Central memory CD8-positive, alpha-beta T cell (primary cell): ENCODE results near the gene SBF2.

Source experiments
- ATAC-seq: fragments of 150-1000 bp; cut with Tn5 transposase; replicated peaks from 2 replicates; pipeline ENCODE4 v1.10.0; 2022; ENCODE audit warnings: mild to moderate bottlenecking, moderate FRiP score, moderate number of reproducible peaks; ENCODE audit not compliant: poor library complexity, severe bottlenecking; ENCODE audit errors: extremely low read depth
- DNase-seq, 2 donors: peaks; one replicate each; pipeline ENCODE4 v3.0.0; 2021; ENCODE audit warnings: low spot score in 2 of 2
- H3K27ac Mint-ChIP-seq: one replicate; pipeline ENCODE4 v1.8.0; 2022; ENCODE audit warnings: low read depth, mild to moderate bottlenecking, moderate library complexity, mixed read lengths
- H3K27me3 Mint-ChIP-seq: one replicate; pipeline ENCODE4 v1.8.0; 2022; ENCODE audit warnings: mixed read lengths
- H3K36me3 Mint-ChIP-seq: one replicate; pipeline ENCODE4 v1.8.0; 2022; ENCODE audit warnings: mild to moderate bottlenecking, moderate library complexity, mixed read lengths; ENCODE audit not compliant: insufficient read depth
- H3K4me1 Mint-ChIP-seq: one replicate; pipeline ENCODE4 v1.8.0; 2022; ENCODE audit warnings: mixed read lengths
- H3K4me3 Mint-ChIP-seq: one replicate; pipeline ENCODE4 v1.8.0; 2022; ENCODE audit warnings: mild to moderate bottlenecking, moderate library complexity, mixed read lengths
- H3K9me3 Mint-ChIP-seq: one replicate; pipeline ENCODE4 v1.8.0; 2022; ENCODE audit warnings: mixed read lengths

Gene SBF2

GRCh38 chr11:10118865-10119264 is 175.2 kb downstream of the SBF2 start:
- Mint-ChIP-seq H3K27ac (no peak overlapping the region), H3K9me3 (peaks cover 5% of the 10 kb centered on the region), H3K4me1 (no peaks in the 10 kb centered on the region), H3K36me3 (no peaks in the 10 kb centered on the region), H3K27me3 (no peaks in the 10 kb centered on the region), H3K4me3 (no peak overlapping the region)
- DNase-seq (no peak), ATAC-seq (no peak)

GRCh38 chr11:10117709-10118351 is 176.2 kb downstream of the SBF2 start:
- ATAC-seq (no peak), DNase-seq (no peak)
- no peaks in the 10 kb centered on the region for H3K36me3 Mint-ChIP-seq
- no peak overlapping the region for H3K4me3 Mint-ChIP-seq
- no peak overlapping the region for H3K27ac Mint-ChIP-seq
- no peaks in the 10 kb centered on the region for H3K4me1 Mint-ChIP-seq
- no peaks in the 10 kb centered on the region for H3K27me3 Mint-ChIP-seq
- H3K9me3 Mint-ChIP-seq: peaks cover 5% of the 10 kb centered on the region

GRCh38 chr11:10116588-10116987 is 177.4 kb downstream of the SBF2 start:
- Mint-ChIP-seq H3K27ac (no peak overlapping the region), H3K27me3 (no peaks in the 10 kb centered on the region), H3K4me1 (no peaks in the 10 kb centered on the region), H3K9me3 (peaks cover 5% of the 10 kb centered on the region), H3K36me3 (no peaks in the 10 kb centered on the region), H3K4me3 (no peak overlapping the region)
- ATAC-seq: no peak
- no peak for DNase-seq

DNA sequence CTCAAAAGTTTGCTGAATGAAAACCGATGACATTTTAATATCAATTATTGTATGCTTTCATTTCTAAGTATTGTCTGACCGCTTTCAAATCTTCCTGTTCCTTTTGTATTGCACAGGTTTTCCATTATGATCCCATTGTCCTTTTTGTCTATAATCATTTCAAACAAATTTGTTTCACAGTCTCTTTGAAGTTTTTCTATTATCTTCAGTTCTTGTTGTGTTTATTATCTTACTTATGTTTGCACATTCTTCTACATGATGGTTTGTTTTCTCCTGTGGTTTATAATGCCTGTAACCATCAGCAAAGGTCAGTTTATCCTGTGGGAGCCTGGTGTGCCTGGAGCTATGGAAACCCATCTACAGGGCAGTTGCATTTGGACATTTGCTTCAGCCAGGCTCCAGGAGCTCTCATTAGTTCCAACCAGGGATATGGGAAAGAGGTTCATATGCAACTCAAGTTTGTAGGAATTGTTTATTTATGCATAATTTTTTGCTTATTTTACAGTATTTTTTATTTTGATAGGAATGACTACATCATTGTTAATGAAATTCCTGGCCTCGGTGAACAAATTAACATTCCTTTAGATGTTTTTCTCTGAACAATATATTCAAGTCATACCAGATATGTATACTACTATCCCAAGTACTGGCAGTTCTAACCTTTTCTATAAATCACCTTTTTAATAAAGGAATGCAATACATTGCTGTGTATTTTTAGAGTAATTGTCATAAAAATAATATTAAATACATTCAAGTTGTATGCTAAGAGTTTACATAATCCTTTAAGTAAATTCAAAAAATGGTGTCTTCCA is 179.2 kb downstream of the SBF2 start:
- H3K9me3 Mint-ChIP-seq: peaks cover 5% of the 10 kb centered on the region
- H3K27ac Mint-ChIP-seq: no peak overlapping the region
- ATAC-seq: no peak
- no peaks in the 10 kb centered on the region for H3K27me3 Mint-ChIP-seq
- H3K4me3 Mint-ChIP-seq: no peak overlapping the region
- no peaks in the 10 kb centered on the region for H3K4me1 Mint-ChIP-seq
- H3K36me3 Mint-ChIP-seq: no peaks in the 10 kb centered on the region
- no peak for DNase-seq

GRCh38 chr11:10113852-10114251 is 180.2 kb downstream of the SBF2 start:
- H3K27ac Mint-ChIP-seq: no peak overlapping the region

GRCh38 chr11:10109806-10110205 is 184.2 kb downstream of the SBF2 start:
- H3K4me3 Mint-ChIP-seq: no peak overlapping the region
- no peaks in the 10 kb centered on the region for H3K4me1 Mint-ChIP-seq
- no peaks in the 10 kb centered on the region for H3K9me3 Mint-ChIP-seq
- no peaks in the 10 kb centered on the region for H3K27me3 Mint-ChIP-seq
- H3K36me3 Mint-ChIP-seq: no peaks in the 10 kb centered on the region
- H3K27ac Mint-ChIP-seq: no peak overlapping the region
- no peak for DNase-seq
- ATAC-seq: no peak

More at GRCh38 chr11:10113852-10114251, 180.2 kb downstream of the SBF2 start:
- Mint-ChIP-seq H3K4me1 (no peaks in the 10 kb centered on the region), H3K27me3 (no peaks in the 10 kb centered on the region), H3K36me3 (no peaks in the 10 kb centered on the region), H3K9me3 (peaks cover 5% of the 10 kb centered on the region), H3K4me3 (no peak overlapping the region)
- no peak for ATAC-seq
- DNase-seq: no peak

GRCh38 chr11:10108915-10109680 is 184.9 kb downstream of the SBF2 start:
- Mint-ChIP-seq H3K36me3 (no peaks in the 10 kb centered on the region), H3K4me3 (no peak overlapping the region), H3K9me3 (no peaks in the 10 kb centered on the region), H3K4me1 (no peaks in the 10 kb centered on the region), H3K27me3 (no peaks in the 10 kb centered on the region), H3K27ac (no peak overlapping the region)
- ATAC-seq (no peak), DNase-seq (no peak)

DNA sequence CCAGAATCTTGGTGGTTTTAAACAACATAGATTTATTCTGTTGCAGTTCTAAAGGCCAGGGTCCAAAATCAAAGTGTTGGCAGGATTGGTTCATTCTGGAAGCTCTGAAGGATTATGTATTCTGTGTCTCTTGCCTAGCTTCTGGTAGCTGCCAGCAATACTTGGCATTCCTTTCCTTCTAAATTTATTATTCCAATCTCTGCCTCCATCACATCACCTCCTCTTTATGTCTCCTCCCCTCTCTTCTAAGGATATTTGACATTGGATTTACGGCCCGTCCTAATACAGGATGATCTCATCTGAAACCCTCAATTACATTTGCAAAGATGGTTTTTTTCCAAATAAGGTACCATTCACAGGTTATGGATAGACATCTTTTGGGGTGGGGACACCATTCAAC is 186.5 kb downstream of the SBF2 start:
- H3K9me3 Mint-ChIP-seq: no peaks in the 10 kb centered on the region
- H3K4me3 Mint-ChIP-seq: no peak overlapping the region
- DNase-seq: no peak
- H3K27me3 Mint-ChIP-seq: no peaks in the 10 kb centered on the region
- no peaks in the 10 kb centered on the region for H3K36me3 Mint-ChIP-seq
- no peak overlapping the region for H3K27ac Mint-ChIP-seq
- no peaks in the 10 kb centered on the region for H3K4me1 Mint-ChIP-seq
- no peak for ATAC-seq

DNA sequence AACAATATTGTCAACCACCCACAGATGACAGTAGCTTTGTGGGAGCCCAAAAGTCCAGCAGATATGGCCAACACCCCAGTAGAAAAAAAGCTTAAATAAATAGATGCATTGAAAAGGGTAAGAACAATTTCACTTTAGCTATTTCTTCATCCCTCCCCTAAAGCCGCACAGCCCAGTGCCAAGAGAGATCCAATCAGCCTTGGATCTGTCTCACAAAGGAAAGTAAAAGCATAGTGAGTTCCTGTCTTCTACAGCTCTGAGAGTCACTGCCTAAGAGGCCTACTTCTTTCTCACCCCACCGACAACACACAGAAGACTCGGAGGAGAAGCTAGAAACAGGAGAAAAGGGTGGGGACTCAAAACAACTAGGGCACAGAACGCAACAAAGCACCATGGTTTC is 196.4 kb downstream of the SBF2 start:
- H3K27me3 Mint-ChIP-seq: no peaks in the 10 kb centered on the region
- no peak for DNase-seq
- H3K4me1 Mint-ChIP-seq: no peaks in the 10 kb centered on the region
- H3K4me3 Mint-ChIP-seq: no peak overlapping the region
- peaks cover 6% of the 10 kb centered on the region for H3K36me3 Mint-ChIP-seq
- no peak for ATAC-seq
- H3K27ac Mint-ChIP-seq: no peak overlapping the region
- H3K9me3 Mint-ChIP-seq: peaks cover 9% of the 10 kb centered on the region

GRCh38 chr11:10096987-10097386 is 197.0 kb downstream of the SBF2 start:
- ATAC-seq (no peak), DNase-seq (no peak)
- H3K36me3 Mint-ChIP-seq: peaks cover 6% of the 10 kb centered on the region
- H3K4me3 Mint-ChIP-seq: no peak overlapping the region
- H3K4me1 Mint-ChIP-seq: peaks cover under 1% of the 10 kb centered on the region
- H3K9me3 Mint-ChIP-seq: peaks cover 9% of the 10 kb centered on the region
- no peaks in the 10 kb centered on the region for H3K27me3 Mint-ChIP-seq
- H3K27ac Mint-ChIP-seq: no peak overlapping the region

- Mint-ChIP-seq H3K36me3 (peaks cover 6% of the 10 kb centered on the region), H3K9me3 (peaks cover 9% of the 10 kb centered on the region), H3K27me3 (no peaks in the 10 kb centered on the region), H3K4me1 (peaks cover 11% of the 10 kb centered on the region), H3K4me3 (no peak overlapping the region), H3K27ac (no peak overlapping the region)
- DNase-seq: no peak
- no peak for ATAC-seq
Observed at GRCh38 chr11:10095412-10096208, 198.4 kb downstream of the SBF2 start.

DNA sequence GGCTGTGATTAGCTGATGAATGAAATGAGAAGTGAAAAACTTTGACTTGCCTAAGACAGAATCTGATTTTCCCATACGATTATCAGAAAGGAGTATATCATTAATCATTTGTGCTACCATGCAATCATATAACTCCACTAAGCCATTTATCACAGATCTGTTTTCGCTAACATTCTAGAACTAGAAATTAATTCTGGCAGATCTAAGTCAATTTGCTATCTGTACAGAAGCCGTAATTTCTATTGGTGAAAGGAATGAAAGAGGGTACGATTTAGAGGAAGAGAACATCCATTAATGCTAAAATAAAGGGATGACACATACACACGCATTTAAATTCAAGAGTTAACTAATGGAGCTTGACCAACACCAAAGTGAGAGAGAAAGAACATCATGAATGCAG is 201.6 kb downstream of the SBF2 start:
- no peaks in the 10 kb centered on the region for H3K27me3 Mint-ChIP-seq
- ATAC-seq: no peak
- H3K4me1 Mint-ChIP-seq: peaks cover 11% of the 10 kb centered on the region
- H3K27ac Mint-ChIP-seq: no peak overlapping the region
- H3K4me3 Mint-ChIP-seq: no peak overlapping the region
- H3K36me3 Mint-ChIP-seq: peaks cover 6% of the 10 kb centered on the region
- no peak for DNase-seq
- H3K9me3 Mint-ChIP-seq: no peaks in the 10 kb centered on the region
